ENCODE results near the gene LUZP2.

Gene LUZP2

GRCh38 chr11:24759742-24760141, 262.9 kb downstream of the LUZP2 start:
- no peak for DNase-seq (ENCODE audit: low read depth, low spot score)
- Histone ChIP-seq H3K9ac (ENCODE audit: insufficient read length, low read depth) (no peak overlapping the region), H3K36me3 (ENCODE audit: insufficient read depth, insufficient read length, low read length) (no peaks in the 10 kb centered on the region), H3K4me1 (ENCODE audit: insufficient read depth, insufficient read length) (no peaks in the 10 kb centered on the region), H3K4me3 (ENCODE audit: insufficient read length, low read depth) (no peak overlapping the region), H3K27me3 (ENCODE audit: insufficient read depth, insufficient read length) (no peaks in the 10 kb centered on the region), H3K9me3 (ENCODE audit: insufficient read depth, low read length) (no peaks in the 10 kb centered on the region)
- TF ChIP-seq SUZ12 (IDR thresholded peaks at IDR 0.05; ENCODE audit: extremely low read depth, insufficient read depth, insufficient read length) (no peak), ZNF274 (IDR thresholded peaks at IDR 0.05; ENCODE audit: low read depth, low read length) (no peak), YY1 (IDR thresholded peaks at IDR 0.05; ENCODE audit: insufficient read depth, insufficient read length) (no peak)

DNA sequence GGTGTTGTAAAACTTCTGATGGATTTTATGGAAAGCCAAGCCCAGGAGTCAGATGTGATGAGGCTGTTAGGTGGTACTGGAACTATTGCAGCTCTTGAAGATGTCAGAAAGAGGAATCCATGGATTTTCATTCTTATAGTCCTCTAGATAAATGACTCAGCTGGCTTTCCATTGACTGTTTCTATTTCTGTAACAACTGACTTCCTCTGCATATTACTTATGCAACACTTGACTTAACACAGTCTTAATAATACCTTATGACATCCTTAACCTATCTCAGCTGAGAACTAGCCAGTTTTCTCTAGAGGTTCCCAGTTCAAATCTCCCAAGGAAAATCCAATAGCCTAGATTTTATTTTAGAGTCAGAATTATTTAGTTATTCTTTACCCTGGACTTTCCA, 263.8 kb downstream of the LUZP2 start:
- Histone ChIP-seq H3K9ac (ENCODE audit: insufficient read length, low read depth) (no peak overlapping the region), H3K4me3 (ENCODE audit: insufficient read length, low read depth) (no peak overlapping the region), H3K27me3 (ENCODE audit: insufficient read depth, insufficient read length) (no peaks in the 10 kb centered on the region), H3K9me3 (ENCODE audit: insufficient read depth, low read length) (no peaks in the 10 kb centered on the region), H3K4me1 (ENCODE audit: insufficient read depth, insufficient read length) (no peaks in the 10 kb centered on the region), H3K36me3 (ENCODE audit: insufficient read depth, insufficient read length, low read length) (no peaks in the 10 kb centered on the region)
- TF ChIP-seq ZNF274 (IDR thresholded peaks at IDR 0.05; ENCODE audit: low read depth, low read length) (no peak), YY1 (IDR thresholded peaks at IDR 0.05; ENCODE audit: insufficient read depth, insufficient read length) (no peak), SUZ12 (IDR thresholded peaks at IDR 0.05; ENCODE audit: extremely low read depth, insufficient read depth, insufficient read length) (no peak)
- no peak for DNase-seq (ENCODE audit: low read depth, low spot score)

GRCh38 chr11:24762076-24762475, 265.2 kb downstream of the LUZP2 start:
- no peak overlapping the region for H3K9ac ChIP-seq (ENCODE audit: insufficient read length, low read depth)
- H3K27me3 ChIP-seq (ENCODE audit: insufficient read depth, insufficient read length): no peaks in the 10 kb centered on the region
- H3K4me3 ChIP-seq (ENCODE audit: insufficient read length, low read depth): no peak overlapping the region
- no peaks in the 10 kb centered on the region for H3K4me1 ChIP-seq (ENCODE audit: insufficient read depth, insufficient read length)
- no peaks in the 10 kb centered on the region for H3K36me3 ChIP-seq (ENCODE audit: insufficient read depth, insufficient read length, low read length)
- DNase-seq (ENCODE audit: low read depth, low spot score): no peak
- H3K9me3 ChIP-seq (ENCODE audit: insufficient read depth, low read length): no peaks in the 10 kb centered on the region
- TF ChIP-seq ZNF274 (IDR thresholded peaks at IDR 0.05; ENCODE audit: low read depth, low read length) (no peak), SUZ12 (IDR thresholded peaks at IDR 0.05; ENCODE audit: extremely low read depth, insufficient read depth, insufficient read length) (no peak), YY1 (IDR thresholded peaks at IDR 0.05; ENCODE audit: insufficient read depth, insufficient read length) (no peak)

DNA sequence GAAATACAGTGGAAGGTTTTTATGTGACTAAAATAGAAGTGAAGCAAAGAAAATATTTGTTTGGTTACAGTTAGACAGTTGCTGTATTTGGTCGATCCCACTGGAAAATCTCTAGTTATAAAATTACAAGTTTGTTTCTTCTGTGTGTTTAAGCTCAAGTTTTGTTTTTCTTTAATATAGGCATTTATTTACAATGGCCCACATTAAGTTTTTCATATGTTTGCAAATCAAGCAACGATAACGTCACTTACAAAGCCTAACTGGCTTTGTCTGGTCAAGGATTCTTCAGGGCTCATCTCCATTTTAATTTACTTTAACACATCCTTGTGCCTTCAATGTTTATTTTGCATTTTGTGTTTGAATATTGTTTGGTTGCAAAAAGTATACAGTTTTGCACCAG, 270.6 kb downstream of the LUZP2 start:
- Histone ChIP-seq H3K4me3 (ENCODE audit: insufficient read length, low read depth) (no peak overlapping the region), H3K9ac (ENCODE audit: insufficient read length, low read depth) (no peak overlapping the region), H3K4me1 (ENCODE audit: insufficient read depth, insufficient read length) (no peaks in the 10 kb centered on the region), H3K27me3 (ENCODE audit: insufficient read depth, insufficient read length) (no peaks in the 10 kb centered on the region), H3K9me3 (ENCODE audit: insufficient read depth, low read length) (no peaks in the 10 kb centered on the region), H3K36me3 (ENCODE audit: insufficient read depth, insufficient read length, low read length) (no peaks in the 10 kb centered on the region)
- no peak for TF ChIP-seq ZNF274 (IDR thresholded peaks at IDR 0.05; ENCODE audit: low read depth, low read length)
- TF ChIP-seq SUZ12 (IDR thresholded peaks at IDR 0.05; ENCODE audit: extremely low read depth, insufficient read depth, insufficient read length): no peak
- no peak for TF ChIP-seq YY1 (IDR thresholded peaks at IDR 0.05; ENCODE audit: insufficient read depth, insufficient read length)
- DNase-seq (ENCODE audit: low read depth, low spot score): no peak

GRCh38 chr11:24773322-24773721, 276.5 kb downstream of the LUZP2 start:
- Histone ChIP-seq H3K9ac (ENCODE audit: insufficient read length, low read depth) (no peak overlapping the region), H3K36me3 (ENCODE audit: insufficient read depth, insufficient read length, low read length) (no peaks in the 10 kb centered on the region), H3K4me1 (ENCODE audit: insufficient read depth, insufficient read length) (no peaks in the 10 kb centered on the region), H3K27me3 (ENCODE audit: insufficient read depth, insufficient read length) (no peaks in the 10 kb centered on the region), H3K4me3 (ENCODE audit: insufficient read length, low read depth) (no peak overlapping the region), H3K9me3 (ENCODE audit: insufficient read depth, low read length) (no peaks in the 10 kb centered on the region)
- TF ChIP-seq YY1 (IDR thresholded peaks at IDR 0.05; ENCODE audit: insufficient read depth, insufficient read length) (no peak), SUZ12 (IDR thresholded peaks at IDR 0.05; ENCODE audit: extremely low read depth, insufficient read depth, insufficient read length) (no peak), ZNF274 (IDR thresholded peaks at IDR 0.05; ENCODE audit: low read depth, low read length) (no peak)
- no peak for DNase-seq (ENCODE audit: low read depth, low spot score)

DNA sequence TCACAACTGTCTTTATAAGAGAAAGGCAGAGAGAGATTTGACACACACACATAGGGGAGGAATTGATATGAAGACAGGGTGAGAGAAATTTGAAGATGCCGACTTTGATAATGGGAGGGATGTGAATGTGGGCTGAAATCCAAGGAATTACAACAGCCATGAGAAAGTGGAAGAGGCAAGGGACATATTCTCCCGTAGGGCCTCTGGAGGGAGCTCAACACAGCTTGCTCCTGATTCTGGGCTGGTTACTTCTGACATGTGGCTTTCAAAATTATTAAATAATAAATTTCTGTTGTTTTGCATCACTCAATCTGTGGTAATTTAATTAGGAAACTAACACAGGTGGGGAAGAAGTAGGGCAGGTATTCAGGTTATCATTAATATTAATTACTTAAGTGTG, 282.9 kb downstream of the LUZP2 start:
- Histone ChIP-seq H3K36me3 (ENCODE audit: insufficient read depth, insufficient read length, low read length) (no peaks in the 10 kb centered on the region), H3K4me1 (ENCODE audit: insufficient read depth, insufficient read length) (no peaks in the 10 kb centered on the region), H3K9me3 (ENCODE audit: insufficient read depth, low read length) (no peaks in the 10 kb centered on the region), H3K9ac (ENCODE audit: insufficient read length, low read depth) (no peak overlapping the region), H3K27me3 (ENCODE audit: insufficient read depth, insufficient read length) (no peaks in the 10 kb centered on the region), H3K4me3 (ENCODE audit: insufficient read length, low read depth) (no peak overlapping the region)
- no peak for TF ChIP-seq SUZ12 (IDR thresholded peaks at IDR 0.05; ENCODE audit: extremely low read depth, insufficient read depth, insufficient read length)
- TF ChIP-seq ZNF274 (IDR thresholded peaks at IDR 0.05; ENCODE audit: low read depth, low read length): no peak
- TF ChIP-seq YY1 (IDR thresholded peaks at IDR 0.05; ENCODE audit: insufficient read depth, insufficient read length): no peak
- DNase-seq (ENCODE audit: low read depth, low spot score): no peak

- no peaks in the 10 kb centered on the region for H3K4me1 ChIP-seq (ENCODE audit: insufficient read depth, insufficient read length)
- H3K27me3 ChIP-seq (ENCODE audit: insufficient read depth, insufficient read length): no peaks in the 10 kb centered on the region
- no peak overlapping the region for H3K9ac ChIP-seq (ENCODE audit: insufficient read length, low read depth)
- no peak overlapping the region for H3K4me3 ChIP-seq (ENCODE audit: insufficient read length, low read depth)
- no peaks in the 10 kb centered on the region for H3K36me3 ChIP-seq (ENCODE audit: insufficient read depth, insufficient read length, low read length)
- DNase-seq (ENCODE audit: low read depth, low spot score): no peak
- no peaks in the 10 kb centered on the region for H3K9me3 ChIP-seq (ENCODE audit: insufficient read depth, low read length)
- TF ChIP-seq SUZ12 (IDR thresholded peaks at IDR 0.05; ENCODE audit: extremely low read depth, insufficient read depth, insufficient read length) (no peak), YY1 (IDR thresholded peaks at IDR 0.05; ENCODE audit: insufficient read depth, insufficient read length) (no peak), ZNF274 (IDR thresholded peaks at IDR 0.05; ENCODE audit: low read depth, low read length) (no peak)
Measured at GRCh38 chr11:24781288-24781687, 284.4 kb downstream of the LUZP2 start.

- Histone ChIP-seq H3K9ac (ENCODE audit: insufficient read length, low read depth) (no peak overlapping the region), H3K36me3 (ENCODE audit: insufficient read depth, insufficient read length, low read length) (no peaks in the 10 kb centered on the region), H3K4me3 (ENCODE audit: insufficient read length, low read depth) (no peak overlapping the region), H3K27me3 (ENCODE audit: insufficient read depth, insufficient read length) (no peaks in the 10 kb centered on the region), H3K9me3 (ENCODE audit: insufficient read depth, low read length) (no peaks in the 10 kb centered on the region), H3K4me1 (ENCODE audit: insufficient read depth, insufficient read length) (no peaks in the 10 kb centered on the region)
- no peak for DNase-seq (ENCODE audit: low read depth, low spot score)
- TF ChIP-seq ZNF274 (IDR thresholded peaks at IDR 0.05; ENCODE audit: low read depth, low read length) (no peak), YY1 (IDR thresholded peaks at IDR 0.05; ENCODE audit: insufficient read depth, insufficient read length) (no peak), SUZ12 (IDR thresholded peaks at IDR 0.05; ENCODE audit: extremely low read depth, insufficient read depth, insufficient read length) (no peak)
Measured at GRCh38 chr11:24793479-24793878, 296.6 kb downstream of the LUZP2 start.
